Measurements from ENCODE around the gene PGBD5.

PGBD5 gene

GRCh38 chr1:230394134-230394533, 32.0 kb downstream of the PGBD5 start:
- no peak for DNase-seq

- DNase-seq, result no peak
Measured at GRCh38 chr1:230393722-230394121, 32.4 kb downstream of the PGBD5 start.

- no peak for DNase-seq
Measured at GRCh38 chr1:230392920-230393521, 33.1 kb downstream of the PGBD5 start.

GRCh38 chr1:230392536-230392909, 33.6 kb downstream of the PGBD5 start:
- DNase-seq, result no peak

- DNase-seq, result no peak
Measured at GRCh38 chr1:230391776-230392535, 34.2 kb downstream of the PGBD5 start.

GRCh38 chr1:230390371-230390770, 35.8 kb downstream of the PGBD5 start:
- DNase-seq, result no peak

GRCh38 chr1:230387876-230388275, 38.3 kb downstream of the PGBD5 start:
- DNase-seq, result no peak

- DNase-seq, result no peak
Measured at GRCh38 chr1:230387296-230387695, 38.8 kb downstream of the PGBD5 start.

GRCh38 chr1:230386637-230387262, 39.4 kb downstream of the PGBD5 start:
- DNase-seq, result no peak

GRCh38 chr1:230385930-230386329, 40.2 kb downstream of the PGBD5 start:
- no peak for DNase-seq

GRCh38 chr1:230385158-230385450, 41.0 kb downstream of the PGBD5 start:
- DNase-seq, result no peak

- DNase-seq, result no peak
Measured at GRCh38 chr1:230384380-230385157, 41.6 kb downstream of the PGBD5 start.

- DNase-seq, result no peak
Measured at GRCh38 chr1:230383425-230383824, 42.7 kb downstream of the PGBD5 start.

- DNase-seq, result no peak
Measured at GRCh38 chr1:230382001-230382491, 44.1 kb downstream of the PGBD5 start.

- no peak for DNase-seq
Measured at GRCh38 chr1:230381585-230381984, 44.5 kb downstream of the PGBD5 start.

GRCh38 chr1:230381049-230381467, 45.1 kb downstream of the PGBD5 start:
- no peak for DNase-seq

GRCh38 chr1:230379928-230380327, 46.2 kb downstream of the PGBD5 start:
- no peak for DNase-seq

- DNase-seq, result no peak
Measured at GRCh38 chr1:230379462-230379861, 46.7 kb downstream of the PGBD5 start.

GRCh38 chr1:230377851-230378250, 48.3 kb downstream of the PGBD5 start:
- DNase-seq, result no peak

GRCh38 chr1:230377324-230377723, 48.8 kb downstream of the PGBD5 start:
- no peak for DNase-seq

- no peak for DNase-seq
Measured at GRCh38 chr1:230376296-230376695, 49.8 kb downstream of the PGBD5 start.

GRCh38 chr1:230375780-230376179, 50.4 kb downstream of the PGBD5 start:
- DNase-seq, result no peak

- no peak for DNase-seq
Measured at GRCh38 chr1:230375147-230375546, 51.0 kb downstream of the PGBD5 start.

All from activated T-cell treated with anti-CD3 and anti-CD28 coated beads for 4 hours (primary cell).